MCF 10A (cell line): Measurements from ENCODE around the gene RNU6-8. TPM values are rescaled to one million over a fixed set of nuclear protein-coding genes. Genes with fewer than 3 reads are reported as not detected.

Experiments used
- BruUV-seq: library from RNA; stranded (reverse); fragments of 400-500 nt; replicated peaks from 2 replicates; lab custom pipeline; 2021; lab: Mats Ljungman, UMichigan
- CTCF ChIA-PET: fragments of 300-600 bp; sonication (Branson Sonifier 250); formaldehyde crosslinking; extraction: SDS; loops from one replicate; lab custom pipeline; 2021; ENCODE audit warnings: antibody characterized with exemption, inconsistent platforms; lab: Yijun Ruan, JAX
- POLR2A ChIA-PET: fragments of 300-600, 350-650 bp; sonication (Branson Sonifier 250); formaldehyde crosslinking; extraction: SDS; loops from one replicate; lab custom pipeline; 2020; ENCODE audit warnings: antibody characterized with exemption, inconsistent platforms; lab: Yijun Ruan, JAX
- DNase-seq: peaks from one replicate; pipeline ENCODE4 v3.0.0-alpha.2; 2018; ENCODE audit not compliant: unreplicated experiment
- H3K27ac Mint-ChIP-seq: one replicate; pipeline ENCODE4 v1.8.0; 2022; ENCODE audit warnings: mild to moderate bottlenecking, low read depth, mixed read lengths; ENCODE audit not compliant: unreplicated experiment
- H3K27me3 Mint-ChIP-seq: one replicate; pipeline ENCODE4 v1.8.0; 2022; ENCODE audit warnings: mixed read lengths; ENCODE audit not compliant: insufficient read depth, unreplicated experiment
- H3K36me3 Mint-ChIP-seq: one replicate; pipeline ENCODE4 v1.8.0; 2022; ENCODE audit warnings: mild to moderate bottlenecking, moderate library complexity, mixed read lengths; ENCODE audit not compliant: insufficient read depth, unreplicated experiment
- H3K4me1 Mint-ChIP-seq: one replicate; pipeline ENCODE4 v1.8.0; 2022; ENCODE audit warnings: mixed read lengths; ENCODE audit not compliant: insufficient read depth, unreplicated experiment
- H3K4me3 Mint-ChIP-seq: one replicate; pipeline ENCODE4 v1.8.0; 2022; ENCODE audit warnings: mild to moderate bottlenecking, moderate library complexity, mixed read lengths; ENCODE audit not compliant: unreplicated experiment
- H3K9me3 Mint-ChIP-seq: one replicate; pipeline ENCODE4 v1.8.0; 2022; ENCODE audit warnings: mixed read lengths; ENCODE audit not compliant: unreplicated experiment
- CTCF ChIP-seq: fragments of 200-600 bp; IDR thresholded peaks from one replicate; pipeline ENCODE4 v1.8.0; 2022; ENCODE audit warnings: antibody characterized with exemption, mild to moderate bottlenecking; ENCODE audit not compliant: unreplicated experiment
- intact Hi-C: fragments of 100-400 bp; cut with micrococcal nuclease; formaldehyde crosslinking; loops from 2 replicates; pipeline ENCODE4 v1.14.1; 2022
- total RNA-seq: library from RNA; stranded (reverse); gene quantifications from 2 replicates; pipeline ENCODE4 v1.2.3, GENCODE V29; 2022

Gene RNU6-8
- total RNA-seq, 1 experiment from 2014 or later = not detected

DNA sequence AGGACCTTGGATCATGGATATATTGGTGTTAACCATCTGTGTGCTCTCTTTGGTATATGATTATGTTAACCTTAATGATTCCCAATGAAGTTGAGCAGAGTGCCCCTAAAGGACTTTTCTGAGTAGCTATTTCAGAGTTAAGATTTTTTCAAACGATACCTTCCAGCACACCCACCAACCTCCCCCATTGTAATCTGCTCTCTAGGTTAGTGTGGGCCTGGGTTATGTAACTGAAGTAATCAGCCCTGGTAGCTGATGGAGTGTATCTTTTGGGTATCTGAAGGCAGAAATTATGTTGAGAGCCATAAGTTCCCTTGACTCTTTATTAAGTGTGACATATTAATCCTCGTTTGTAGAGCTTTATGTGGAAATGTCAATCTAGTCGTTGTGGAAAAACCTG is 47.6 kb upstream of the RNU6-8 start:
- Mint-ChIP-seq H3K9me3 (no peaks in the 10 kb centered on the region), H3K4me1 (peaks cover 11% of the 10 kb centered on the region), H3K27ac (no peak overlapping the region), H3K4me3 (no peak overlapping the region), H3K36me3 (no peaks in the 10 kb centered on the region), H3K27me3 (no peaks in the 10 kb centered on the region)
- no peak for TF ChIP-seq CTCF
- DNase-seq = no peak
- ChIA-PET CTCF (interaction anchor here (0.6 to 6.4 kb wide), 28 partner anchors 8 to 800 kb away, joined by 3 to 123 read pairs (median 5); no protein-coding TSS in a partner anchor), POLR2A (interaction anchor here (0.9 to 2.0 kb wide), 8 partner anchors 48 to 316 kb away, joined by 3 to 11 read pairs (median 5); partner anchors contain the start of genes ARHGAP5 and RNU6-8)
- intact Hi-C loops = loop anchor here (5.0 to 10.0 kb wide), 2 partner anchors 256 to 793 kb away; partner anchors contain the start of gene DTD2
- BruUV-seq = no TSS peak

DNA sequence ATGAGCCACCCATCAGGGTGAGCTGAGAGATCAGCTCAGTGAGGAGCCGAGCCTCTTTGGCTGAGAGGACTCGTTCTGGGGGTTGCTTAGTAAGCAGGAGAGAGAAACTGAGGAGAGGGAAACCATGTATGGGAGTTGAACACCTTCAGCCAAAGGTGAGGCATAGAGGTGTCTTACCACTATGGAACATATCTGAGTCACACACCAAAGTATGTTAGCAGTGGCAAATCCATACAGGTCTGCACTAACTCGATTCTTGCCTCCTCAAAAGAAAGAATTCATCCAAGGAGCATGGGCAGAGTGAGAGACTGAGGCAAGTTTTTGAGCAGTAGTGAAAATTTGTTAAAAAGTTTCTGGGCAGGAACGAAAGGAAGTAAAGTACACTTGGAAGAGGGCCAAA is 46.7 kb upstream of the RNU6-8 start:
- CTCF ChIA-PET = interaction anchor here (0.6 to 6.4 kb wide), 6 partner anchors 19 to 738 kb away, joined by 4 to 123 read pairs (median 28); no protein-coding TSS in a partner anchor
- no peak for DNase-seq
- POLR2A ChIA-PET = interaction anchor here (0.7 to 2.0 kb wide), 2 partner anchors 89 to 315 kb away, joined by 3 to 11 read pairs; no protein-coding TSS in a partner anchor
- no peak for TF ChIP-seq CTCF
- peaks cover 11% of the 10 kb centered on the region for H3K4me1 Mint-ChIP-seq
- no peaks in the 10 kb centered on the region for H3K27me3 Mint-ChIP-seq
- H3K4me3 Mint-ChIP-seq = no peak overlapping the region
- BruUV-seq = no TSS peak
- intact Hi-C loops = loop anchor here (5.0 to 10.0 kb wide), 2 partner anchors 255 to 792 kb away; partner anchors contain the start of gene DTD2
- H3K27ac Mint-ChIP-seq = no peak overlapping the region
- H3K9me3 Mint-ChIP-seq = no peaks in the 10 kb centered on the region
- H3K36me3 Mint-ChIP-seq = no peaks in the 10 kb centered on the region

GRCh38 chr14:32249371-32249770 is 46.3 kb upstream of the RNU6-8 start:
- intact Hi-C loops = no loop called here
- Mint-ChIP-seq H3K4me1 (peaks cover 11% of the 10 kb centered on the region), H3K4me3 (no peak overlapping the region), H3K9me3 (no peaks in the 10 kb centered on the region), H3K36me3 (no peaks in the 10 kb centered on the region), H3K27me3 (no peaks in the 10 kb centered on the region), H3K27ac (no peak overlapping the region)
- POLR2A ChIA-PET = interaction anchor here (0.7 kb wide), 1 partner anchor 89 kb away, joined by 3 read pairs; no protein-coding TSS in a partner anchor
- no TSS peak for BruUV-seq
- DNase-seq = no peak
- CTCF ChIA-PET = interaction anchor here (0.6 to 6.4 kb wide), 3 partner anchors 176 to 321 kb away, joined by 3 to 123 read pairs (median 40); no protein-coding TSS in a partner anchor
- TF ChIP-seq CTCF = no peak

DNA sequence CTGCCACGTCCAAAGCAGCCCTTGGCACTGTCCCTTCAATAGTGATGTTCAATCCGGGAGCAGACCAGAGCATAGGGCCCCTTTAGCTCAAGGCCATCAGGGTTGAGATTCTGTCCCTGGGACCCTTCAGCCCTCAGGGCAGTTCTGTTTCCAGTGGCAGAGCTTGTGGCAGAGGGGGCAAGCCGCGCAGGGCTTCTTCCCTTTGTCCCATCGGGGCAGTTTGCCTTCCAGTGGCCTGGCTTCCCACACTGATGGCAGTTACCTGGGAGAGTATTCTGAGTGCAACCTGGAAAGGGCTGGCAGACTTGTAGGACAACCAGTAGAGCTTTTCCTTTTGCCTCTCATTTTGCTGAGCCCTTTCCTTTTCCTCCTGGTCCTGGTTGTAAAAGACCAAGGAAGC is 43.7 kb upstream of the RNU6-8 start:
- intact Hi-C loops = no loop called here
- Mint-ChIP-seq H3K9me3 (no peaks in the 10 kb centered on the region), H3K4me1 (peaks cover 11% of the 10 kb centered on the region), H3K4me3 (no peak overlapping the region), H3K27me3 (no peaks in the 10 kb centered on the region), H3K36me3 (no peaks in the 10 kb centered on the region), H3K27ac (no peak overlapping the region)
- POLR2A ChIA-PET = no interaction called here
- TF ChIP-seq CTCF = no peak
- no peak for DNase-seq
- CTCF ChIA-PET = interaction anchor here (0.6 to 1.8 kb wide), 5 partner anchors 8 to 312 kb away, joined by 3 to 11 read pairs (median 3); no protein-coding TSS in a partner anchor
- no TSS peak for BruUV-seq
